Right kidney (tissue), 1 donor: ENCODE data around the gene KRTAP2-3.
"Not testable (repeated sequence)": the region's sequence is repeated elsewhere in the genome, so short reads cannot be mapped to it uniquely, and the experiment has no call there.

Experiments
- DNase-seq: peaks from one replicate; pipeline ENCODE4 v3.0.0-alpha.2; 2016

KRTAP2-3 gene

DNA sequence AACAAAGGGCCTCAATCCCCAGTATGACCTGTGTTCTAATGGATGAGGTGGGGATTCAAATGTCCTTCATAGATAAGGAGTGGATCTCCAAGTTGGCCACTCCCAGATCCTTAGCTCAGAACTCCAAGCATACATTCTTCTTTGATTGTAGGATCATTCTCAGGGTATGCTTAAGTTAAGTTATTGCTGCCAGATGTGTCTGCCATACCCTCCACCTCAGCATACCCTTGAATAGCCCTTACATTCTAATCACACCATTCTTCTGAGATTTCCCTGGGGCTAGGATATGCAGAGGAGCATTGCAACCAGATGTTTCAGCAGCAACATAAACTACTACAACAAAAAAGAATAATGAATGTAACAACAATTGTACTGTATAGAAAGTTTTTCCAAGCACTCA, 7.4 kb upstream of the KRTAP2-3 start:
- DNase-seq = no peak

DNA sequence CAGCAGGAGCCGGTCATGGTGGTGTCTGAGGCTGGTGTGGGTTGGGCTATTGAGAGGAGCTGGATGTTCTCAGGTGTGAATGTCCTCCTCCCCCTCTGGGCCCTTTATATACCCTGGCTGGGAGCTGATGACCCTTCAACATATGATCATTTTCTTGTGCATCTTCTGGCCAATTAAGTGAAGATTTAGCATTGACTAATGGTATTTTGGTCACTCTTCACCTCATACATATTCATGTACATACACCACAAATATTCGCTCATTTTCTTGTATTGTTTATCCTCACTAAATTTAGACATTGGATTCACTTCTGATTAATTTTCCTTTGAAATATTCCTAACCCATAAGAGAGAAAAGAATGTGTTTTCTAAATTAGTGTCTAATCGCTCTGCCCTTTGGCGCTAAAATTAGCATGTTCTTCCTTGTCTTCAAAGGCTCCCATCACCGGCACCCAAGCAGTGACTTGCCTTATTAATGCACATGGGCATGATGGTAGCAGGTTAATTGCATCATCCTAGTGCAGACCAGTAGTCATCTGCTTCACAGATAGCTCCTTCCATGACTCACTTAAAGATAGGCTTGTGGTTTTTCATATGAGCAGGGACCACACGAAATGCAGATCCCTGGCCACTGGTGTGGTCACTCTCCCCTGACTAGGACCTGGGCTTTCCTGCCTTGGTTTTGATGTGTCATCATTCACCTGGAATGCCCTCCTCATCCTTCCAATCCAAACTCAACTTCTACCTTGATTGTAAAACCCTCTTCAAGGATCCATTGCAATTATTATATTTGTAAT, 6.1 kb upstream of the KRTAP2-3 start, which contains the start of gene KRTAP2-4:
Gene KRTAP2-4, minus strand, starts transcription at position 51 of the 796 bp plus-strand sequence. Its CDS starts 34 bp downstream, at position 17.
- no peak for DNase-seq

DNA sequence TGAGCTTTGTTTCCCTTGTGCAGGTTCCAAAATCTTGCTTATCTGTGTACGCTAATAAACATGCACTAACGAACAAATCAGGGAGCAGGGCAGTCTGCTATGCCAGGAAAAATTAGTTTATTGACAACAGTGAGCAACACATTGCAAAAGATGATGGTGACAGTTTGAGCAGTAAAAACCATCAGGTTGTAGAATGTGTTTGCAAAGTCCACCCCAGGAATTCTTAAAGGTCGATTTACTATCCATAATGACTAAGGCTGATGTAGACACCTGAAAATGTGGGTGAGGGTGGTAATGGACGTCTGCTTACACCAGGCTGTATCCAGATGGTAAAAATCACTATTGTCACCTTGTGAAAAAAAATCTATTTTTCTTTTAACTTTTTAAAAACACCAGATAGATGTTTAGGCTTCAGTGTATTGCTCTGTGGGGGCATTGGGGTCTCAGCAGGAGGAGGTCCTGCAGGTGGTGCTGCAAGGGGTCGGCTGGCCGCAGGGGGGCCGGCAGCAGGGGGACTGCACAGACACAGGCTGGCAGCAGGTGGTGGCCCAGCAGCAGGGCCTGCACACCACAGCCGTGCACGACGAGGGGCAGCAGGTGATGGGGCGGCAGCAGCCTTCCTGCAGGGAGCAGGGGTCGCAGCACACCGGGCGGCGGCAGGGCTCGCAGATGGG, 5.2 kb upstream of the KRTAP2-3 start:
- not testable (repeated sequence) for DNase-seq

DNA sequence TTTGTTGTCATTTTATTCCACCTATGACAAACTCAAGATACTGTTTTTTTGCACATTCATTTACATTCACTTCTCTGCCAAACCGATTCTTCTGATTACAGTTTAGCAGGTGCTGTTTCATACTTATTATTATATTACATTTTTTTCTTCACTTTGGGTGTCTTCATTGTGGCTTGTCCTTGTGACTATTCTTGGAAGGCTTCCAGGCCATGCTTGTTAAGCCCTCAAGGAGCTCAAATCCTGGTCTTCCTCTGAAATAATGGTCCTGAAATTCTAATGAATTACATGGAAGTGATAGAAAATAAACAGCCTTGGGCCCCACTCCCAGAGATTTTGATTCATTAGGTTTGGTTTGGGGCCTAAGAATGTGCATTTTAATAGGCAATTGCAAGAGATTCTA, 4.4 kb upstream of the KRTAP2-3 start:
- no peak for DNase-seq

DNA sequence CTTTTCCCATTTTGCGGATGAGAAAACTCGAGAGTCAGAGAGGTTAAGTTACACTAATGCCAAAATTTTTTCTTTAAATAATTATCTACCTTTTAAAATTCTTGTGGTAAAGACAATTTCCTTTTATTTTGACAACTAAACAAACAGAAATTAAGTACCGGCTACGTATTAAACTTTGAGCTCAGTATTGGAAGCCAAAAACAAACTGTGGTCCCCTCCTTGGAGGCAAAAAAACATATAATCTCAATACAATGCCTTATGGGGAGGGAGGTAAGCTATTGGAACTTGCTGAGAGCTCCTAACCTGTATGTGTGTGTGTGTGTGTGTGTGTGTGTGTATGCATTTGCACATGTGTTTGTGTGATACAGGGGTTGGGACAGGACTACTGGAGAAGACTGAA, 3.5 kb upstream of the KRTAP2-3 start:
- no peak for DNase-seq

DNA sequence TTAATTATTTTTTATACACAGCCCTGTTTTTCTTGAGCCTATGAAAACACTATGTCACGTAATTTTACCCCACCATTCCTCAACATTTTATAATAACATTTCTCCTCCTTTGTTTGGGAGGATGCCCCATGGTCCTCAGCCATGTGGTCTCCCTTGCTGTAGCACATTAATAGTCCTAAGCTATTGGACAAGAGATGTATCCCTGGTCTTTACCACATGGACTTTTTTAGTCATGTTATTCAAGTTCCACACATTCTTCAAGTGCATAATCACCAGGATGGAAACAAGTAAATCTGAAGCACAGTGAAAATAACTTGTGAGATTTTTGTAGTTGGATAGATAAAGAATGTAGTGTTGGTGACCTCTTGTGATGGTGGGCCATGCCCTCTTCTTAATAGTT, 2.0 kb upstream of the KRTAP2-3 start:
- no peak for DNase-seq

DNA sequence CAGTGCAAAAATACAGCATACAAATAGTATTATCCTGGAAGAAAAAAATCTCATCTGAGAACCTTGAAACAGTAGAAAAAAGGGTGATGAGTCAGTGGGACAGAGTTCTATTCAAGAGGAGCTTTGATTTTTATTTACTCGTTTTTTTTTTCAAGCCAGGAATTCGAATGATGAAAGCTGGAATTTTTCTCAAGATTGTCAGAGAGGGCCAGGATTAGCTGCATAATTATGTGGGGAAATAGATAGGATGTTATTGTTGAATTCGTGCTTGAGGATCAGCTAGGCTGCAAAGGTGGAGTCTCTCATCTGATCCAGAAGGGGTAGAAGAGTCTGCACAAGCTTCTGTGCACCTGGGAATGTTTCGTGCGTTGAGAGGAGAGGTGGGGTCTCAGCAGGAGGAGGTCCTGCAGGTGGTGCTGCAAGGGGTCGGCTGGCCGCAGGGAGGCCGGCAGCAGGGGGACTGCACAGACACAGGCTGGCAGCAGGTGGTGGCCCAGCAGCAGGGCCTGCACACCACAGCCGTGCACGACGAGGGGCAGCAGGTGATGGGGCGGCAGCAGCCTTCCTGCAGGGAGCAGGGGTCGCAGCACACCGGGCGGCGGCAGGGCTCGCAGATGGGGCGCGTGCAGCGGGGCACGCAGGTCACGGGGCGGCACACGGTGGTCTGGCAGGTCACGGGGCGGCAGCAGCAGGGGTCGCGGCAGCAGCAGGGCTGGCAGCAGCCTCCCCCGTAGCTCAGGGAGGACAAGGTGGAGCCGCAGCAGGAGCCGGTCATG, 450 bp downstream of the KRTAP2-3 start:
- not testable (repeated sequence) for DNase-seq

DNA sequence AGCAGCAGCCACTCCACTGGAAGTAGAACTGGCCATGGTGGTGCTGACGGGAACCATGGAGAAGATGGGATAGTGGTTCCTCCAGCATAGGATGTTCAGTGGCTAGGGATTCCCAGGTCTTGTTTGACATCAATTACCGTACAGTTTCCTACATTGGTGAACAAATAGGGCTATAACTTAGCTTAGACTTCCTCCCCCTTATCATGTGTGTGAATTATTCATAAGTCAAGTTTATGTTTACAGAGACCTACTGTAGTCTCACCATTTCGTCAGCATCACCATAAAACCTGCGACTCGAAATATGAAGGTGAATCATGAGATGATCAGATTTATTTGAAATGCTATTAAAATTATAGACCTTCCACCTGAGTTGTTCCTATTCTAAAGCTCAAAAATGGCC, 1.2 kb downstream of the KRTAP2-3 start:
- DNase-seq = no peak

DNA sequence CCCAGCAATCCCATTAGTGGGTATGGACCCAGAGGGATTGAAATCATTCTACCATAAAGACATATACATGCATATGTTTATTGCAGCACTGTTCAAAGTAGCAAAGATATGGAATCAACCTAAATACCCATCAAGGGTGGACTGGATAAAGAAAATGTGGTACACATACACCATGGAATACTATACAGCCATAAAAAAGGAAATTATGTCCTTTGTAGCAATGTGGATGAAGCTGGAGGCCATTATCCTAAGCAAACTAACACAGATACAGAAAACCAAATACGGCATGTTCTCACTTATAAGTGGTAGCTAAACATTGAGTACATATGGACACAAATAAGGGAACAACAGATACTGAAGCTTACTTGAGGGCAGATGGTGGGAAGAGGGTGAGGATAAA, 2.4 kb downstream of the KRTAP2-3 start:
- DNase-seq = no peak

DNA sequence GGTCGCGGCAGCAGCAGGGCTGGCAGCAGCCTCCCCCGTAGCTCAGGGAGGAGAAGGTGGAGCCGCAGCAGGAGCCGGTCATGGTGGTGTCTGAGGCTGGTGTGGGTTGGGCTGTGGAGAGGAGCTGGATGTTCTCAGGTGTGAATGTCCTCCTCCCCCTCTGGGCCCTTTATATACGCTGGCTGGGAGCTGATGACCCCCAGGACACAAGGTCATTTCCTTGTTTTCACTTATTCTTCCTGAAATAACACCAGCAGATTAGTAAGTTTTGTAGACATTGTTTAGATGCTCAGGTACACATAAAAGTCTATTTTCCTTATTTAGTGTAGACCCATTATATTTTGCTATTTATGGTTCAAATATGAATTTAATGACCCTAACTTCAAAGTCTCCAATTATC, 4.8 kb downstream of the KRTAP2-3 start, which contains the start of gene KRTAP2-2:
Gene KRTAP2-2, minus strand, starts transcription at position 101 of the 400 bp plus-strand sequence. Its CDS starts 19 bp downstream, at position 82.
- not testable (repeated sequence) for DNase-seq

DNA sequence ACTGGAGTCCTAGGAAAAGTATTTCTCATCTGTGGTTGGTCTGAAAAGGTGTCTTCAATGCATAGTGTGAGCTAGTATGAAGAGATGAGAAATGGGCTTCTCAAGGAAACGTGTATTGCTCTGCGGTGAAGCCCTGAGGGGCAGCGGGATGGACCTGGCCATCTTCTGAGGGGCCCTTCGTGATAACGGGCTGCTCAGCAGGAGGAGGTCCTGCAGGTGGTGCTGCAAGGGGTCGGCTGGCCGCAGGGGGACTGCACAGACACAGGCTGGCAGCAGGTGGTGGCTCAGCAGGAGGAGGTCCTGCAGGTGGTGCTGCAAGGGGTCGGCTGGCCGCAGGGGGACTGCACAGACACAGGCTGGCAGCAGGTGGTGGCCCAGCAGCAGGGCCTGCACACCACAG, 5.4 kb downstream of the KRTAP2-3 start:
- not testable (repeated sequence) for DNase-seq

DNA sequence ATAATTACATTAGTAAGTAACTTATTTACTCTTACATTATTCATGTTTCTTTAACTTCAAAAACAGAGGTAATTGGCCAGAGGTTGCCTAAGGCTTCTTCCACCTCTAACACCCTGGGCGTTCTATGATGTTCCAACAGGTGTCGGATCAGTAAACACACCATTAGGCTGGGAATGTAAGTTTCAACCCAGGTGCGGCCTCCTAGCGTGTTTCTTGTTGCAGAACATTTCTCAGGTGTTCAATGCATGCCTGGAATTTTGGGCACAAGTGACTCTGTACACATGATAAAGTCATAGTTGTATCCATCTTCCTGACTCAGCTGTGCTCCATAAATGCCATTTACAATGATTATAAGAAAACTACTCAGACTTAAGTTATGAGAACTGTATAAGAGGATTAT, 5.9 kb downstream of the KRTAP2-3 start:
- DNase-seq = no peak

DNA sequence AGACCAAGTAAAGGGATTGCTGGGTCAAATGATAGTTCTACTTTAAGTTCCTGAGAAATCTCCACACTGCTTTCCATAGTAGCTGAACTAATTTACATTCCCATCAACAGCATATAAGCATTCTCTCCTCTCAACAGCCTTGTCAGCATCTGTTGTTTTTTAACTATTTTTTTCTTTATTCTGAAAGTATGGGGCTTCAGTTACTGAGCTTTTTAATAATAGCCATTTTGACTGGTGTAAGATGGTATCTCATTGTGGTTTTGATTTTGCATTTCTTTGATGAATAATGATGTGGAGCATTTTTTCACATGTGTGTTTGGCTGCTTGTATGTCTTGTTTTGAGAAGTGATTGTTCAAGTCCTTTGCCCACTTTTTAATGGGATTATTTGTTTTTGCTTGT, 7.3 kb downstream of the KRTAP2-3 start:
- DNase-seq = no peak

DNA sequence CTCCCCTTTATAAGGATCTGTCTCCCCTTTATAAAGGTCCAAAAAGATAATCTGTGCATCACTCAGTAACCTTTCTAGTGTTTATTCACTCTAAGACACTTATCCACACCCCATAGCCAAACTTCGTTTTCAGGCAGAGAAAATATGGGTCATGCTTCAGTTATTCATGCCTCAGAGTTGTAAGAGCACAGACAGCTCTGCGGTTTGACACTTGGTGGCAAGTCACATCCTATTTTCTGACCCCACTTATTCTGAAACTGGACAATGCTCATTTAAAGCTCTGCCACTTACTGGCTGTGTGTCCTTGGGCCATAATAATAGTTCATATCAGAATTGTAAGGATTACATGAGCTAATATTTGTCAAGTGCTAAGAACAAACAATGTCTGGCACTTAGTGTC, 10.8 kb downstream of the KRTAP2-3 start:
- DNase-seq = no peak

DNA sequence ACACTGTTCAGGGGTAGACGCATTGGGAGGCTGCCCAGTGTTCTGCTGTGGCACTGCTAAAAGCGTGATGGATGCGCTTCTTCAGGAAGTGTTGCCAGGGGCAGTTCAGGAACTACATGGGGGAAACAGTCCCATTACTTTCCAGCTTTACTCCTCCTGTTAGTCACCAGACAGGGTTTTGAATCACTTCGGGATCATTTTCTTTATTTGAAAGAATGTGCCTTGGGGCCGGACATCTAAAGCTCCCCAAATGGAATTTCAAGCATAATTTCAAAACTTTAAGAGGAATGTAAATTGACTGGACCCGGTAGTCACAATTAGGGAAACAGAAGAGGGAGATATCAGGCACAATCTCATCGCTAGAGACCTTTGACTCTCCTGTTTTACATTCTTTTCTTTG, 11.5 kb downstream of the KRTAP2-3 start:
- no peak for DNase-seq

DNA sequence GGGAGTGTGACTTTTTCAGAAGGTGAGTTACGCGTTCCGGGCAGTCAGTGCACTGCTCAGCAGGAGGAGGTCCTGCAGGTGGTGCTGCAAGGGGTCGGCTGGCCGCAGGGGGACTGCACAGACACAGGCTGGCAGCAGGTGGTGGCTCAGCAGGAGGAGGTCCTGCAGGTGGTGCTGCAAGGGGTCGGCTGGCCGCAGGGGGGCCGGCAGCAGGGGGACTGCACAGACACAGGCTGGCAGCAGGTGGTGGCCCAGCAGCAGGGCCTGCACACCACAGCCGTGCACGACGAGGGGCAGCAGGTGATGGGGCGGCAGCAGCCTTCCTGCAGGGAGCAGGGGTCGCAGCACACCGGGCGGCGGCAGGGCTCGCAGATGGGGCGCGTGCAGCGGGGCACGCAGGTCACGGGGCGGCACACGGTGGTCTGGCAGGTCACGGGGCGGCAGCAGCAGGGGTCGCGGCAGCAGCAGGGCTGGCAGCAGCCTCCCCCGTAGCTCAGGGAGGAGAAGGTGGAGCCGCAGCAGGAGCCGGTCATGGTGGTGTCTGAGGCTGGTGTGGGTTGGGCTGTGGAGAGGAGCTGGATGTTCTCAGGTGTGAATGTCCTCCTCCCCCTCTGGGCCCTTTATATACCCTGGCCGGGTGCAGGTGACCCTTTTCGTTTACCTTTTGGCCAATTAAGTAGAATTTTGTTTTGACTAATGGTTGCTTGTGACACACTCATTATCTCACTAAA, 13.0 kb downstream of the KRTAP2-3 start, which contains the start of gene KRTAP2-1:
Gene KRTAP2-1, minus strand, starts transcription at position 582 of the 731 bp plus-strand sequence. Its CDS starts 49 bp downstream, at position 533.
- DNase-seq = not testable (repeated sequence)

DNA sequence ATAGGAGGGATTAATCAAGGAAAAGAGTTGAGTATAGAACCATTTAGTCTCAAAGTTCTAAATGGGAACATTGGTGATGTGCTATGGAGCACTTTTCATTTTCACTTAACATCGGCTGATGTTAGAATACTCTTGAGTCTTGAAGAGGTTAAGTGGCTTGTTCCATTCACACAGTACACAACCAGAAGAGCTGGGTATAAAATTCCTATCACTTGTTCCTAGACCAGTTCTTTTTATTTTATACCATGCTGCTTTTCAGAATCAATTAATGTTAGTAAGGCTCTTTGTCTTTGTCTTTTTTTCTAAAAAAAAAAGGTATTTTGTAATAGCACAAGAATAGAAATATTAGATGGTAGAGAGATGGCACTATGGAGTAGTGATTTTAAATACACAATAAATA, 17.0 kb downstream of the KRTAP2-3 start:
- DNase-seq = no peak

DNA sequence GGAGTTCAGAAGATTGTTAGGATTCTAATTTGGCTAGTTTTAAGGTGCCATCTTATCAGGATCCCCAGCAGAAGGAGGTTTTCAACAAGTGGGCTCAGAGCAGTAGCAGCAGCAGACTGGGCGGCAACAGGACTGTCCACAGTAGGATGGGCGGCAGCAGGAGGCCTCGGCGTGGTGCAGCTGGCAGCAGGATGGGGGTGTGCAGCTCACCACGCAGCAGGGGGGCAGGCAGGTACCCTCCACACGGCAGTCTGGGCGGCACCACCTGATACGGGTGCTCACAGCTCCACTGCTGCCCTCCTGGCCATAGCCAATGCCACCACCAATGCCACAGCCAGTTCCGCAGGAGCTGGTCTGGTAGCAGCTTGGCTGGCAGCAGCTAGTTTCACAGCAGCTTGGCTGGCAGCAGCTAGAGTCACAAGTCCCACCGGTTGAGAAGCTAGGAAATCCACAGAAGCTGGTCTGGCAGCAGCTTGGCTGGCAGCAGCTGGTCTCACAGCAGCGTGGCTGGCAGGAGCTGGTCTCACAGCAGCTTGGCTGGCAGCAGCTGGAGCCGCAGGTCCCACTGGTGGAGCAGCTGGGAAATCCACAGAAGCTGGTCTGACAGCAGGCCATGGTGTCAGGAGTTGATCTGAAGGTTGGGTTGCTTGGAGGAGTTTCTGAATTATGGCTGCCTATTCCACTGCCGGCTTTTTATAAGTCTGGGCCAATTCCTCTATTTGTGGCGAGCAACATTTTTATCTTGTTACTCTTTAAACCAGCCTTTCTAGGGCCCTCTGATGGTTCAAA, 18.9 kb downstream of the KRTAP2-3 start, which contains the start of gene KRTAP1-1:
Gene KRTAP1-1, minus strand, starts transcription at position 668 of the 789 bp plus-strand sequence. Its CDS starts 53 bp downstream, at position 615.
- not testable (repeated sequence) for DNase-seq

DNA sequence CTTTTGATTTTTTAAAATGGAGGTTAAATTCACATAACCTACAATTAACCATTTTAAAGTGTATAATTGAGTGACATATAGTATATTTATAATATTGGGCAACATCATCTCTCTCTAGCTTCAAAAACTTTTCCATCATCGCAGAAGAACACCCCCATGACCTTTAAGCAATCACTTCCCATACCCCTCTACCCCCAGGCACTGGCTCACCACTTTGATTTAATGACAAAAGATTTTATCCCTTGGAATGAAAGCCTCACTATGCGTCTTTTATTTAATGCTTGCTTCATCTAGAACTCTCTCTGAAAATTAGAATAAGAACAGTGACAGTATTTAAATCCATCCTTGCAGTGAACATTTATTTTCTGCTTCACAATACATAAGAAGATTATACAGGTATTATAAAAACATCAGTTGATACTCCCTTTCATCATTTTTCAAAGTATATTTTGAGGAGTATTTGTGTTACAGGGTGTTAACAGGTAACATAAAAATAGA, 22.0 kb downstream of the KRTAP2-3 start:
- no peak for DNase-seq

DNA sequence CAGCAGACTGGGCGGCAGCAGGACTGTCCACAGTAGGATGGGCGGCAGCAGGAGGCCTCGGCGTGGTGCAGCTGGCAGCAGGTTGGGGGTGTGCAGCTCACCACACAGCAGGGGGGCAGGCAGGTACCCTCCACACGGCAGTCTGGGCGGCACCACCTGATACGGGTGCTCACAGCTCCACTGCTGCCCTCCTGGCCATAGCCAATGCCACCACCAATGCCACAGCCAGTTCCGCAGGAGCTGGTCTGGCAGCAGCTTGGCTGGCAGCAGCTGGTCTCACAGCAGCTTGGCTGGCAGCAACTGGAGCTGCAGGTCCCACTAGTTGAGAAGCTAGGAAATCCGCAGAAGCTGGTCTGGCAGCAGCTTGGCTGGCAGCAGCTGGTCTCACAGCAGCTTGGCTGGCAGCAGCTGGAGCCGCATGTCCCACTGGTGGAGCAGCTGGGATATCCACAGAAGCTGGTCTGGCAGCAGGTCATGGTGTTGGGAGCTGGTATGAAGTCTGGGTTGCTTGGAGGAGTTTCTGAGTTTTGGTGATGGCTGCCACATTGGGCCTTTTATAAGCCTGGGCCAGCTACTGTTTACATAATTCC, 25.5 kb downstream of the KRTAP2-3 start, which contains the start of gene KRTAP1-3:
Gene KRTAP1-3, minus strand, starts transcription at position 529 of the 590 bp plus-strand sequence. Its CDS starts 53 bp downstream, at position 476.
- DNase-seq = not testable (repeated sequence)
